Activated CD8-positive, alpha-beta T cell treated with anti-CD3 and anti-CD28 coated beads, Interleukin-2, amount 10 ng/mL, durations not matched to agents 7 days and 5 days (primary cell): ENCODE results near the gene NBR1. TPM values are rescaled to one million over a fixed set of nuclear protein-coding genes. Genes with fewer than 3 reads are reported as not detected.
"Not testable (repeated sequence)": the region's sequence is repeated elsewhere in the genome, so short reads cannot be mapped to it uniquely, and the experiment has no call there.

Experiments
- ATAC-seq: fragments of 150-1000 bp; cut with Tn5 transposase; one replicate; pipeline ENCODE4 v1.10.0; 2021; ENCODE audit warnings: moderate library complexity
- CTCF ChIA-PET: fragments of 350-600 bp; sonication (Branson Sonifier 250); formaldehyde crosslinking; loops from one replicate; lab custom pipeline; 2021; ENCODE audit warnings: antibody characterized with exemption; lab: Charles Lee
- POLR2A ChIA-PET: fragments of 350-600 bp; sonication (Branson Sonifier 250); formaldehyde crosslinking; loops from one replicate; lab custom pipeline; 2021; ENCODE audit warnings: antibody characterized with exemption; lab: Charles Lee
- DNase-seq: peaks from one replicate; pipeline ENCODE4 v3.0.0-alpha.2; 2020
- H3K27ac Mint-ChIP-seq: one replicate; pipeline ENCODE4 v1.8.0; 2021; ENCODE audit warnings: mild to moderate bottlenecking, mixed read lengths
- H3K27me3 Mint-ChIP-seq: one replicate; pipeline ENCODE4 v1.8.0; 2021; ENCODE audit warnings: low read depth, mixed read lengths
- H3K36me3 Mint-ChIP-seq: one replicate; pipeline ENCODE4 v1.8.0; 2021; ENCODE audit warnings: low read depth, mixed read lengths
- H3K4me1 Mint-ChIP-seq: one replicate; pipeline ENCODE4 v1.8.0; 2021; ENCODE audit warnings: low read depth, mixed read lengths
- H3K4me3 Mint-ChIP-seq: one replicate; pipeline ENCODE4 v1.8.0; 2021; ENCODE audit warnings: mild to moderate bottlenecking, mixed read lengths
- H3K9me3 Mint-ChIP-seq: one replicate; pipeline ENCODE4 v1.8.0; 2022; ENCODE audit warnings: mixed read lengths; ENCODE audit not compliant: insufficient read depth
- total RNA-seq, 2 experiments: library from RNA; stranded (reverse); gene quantifications; one replicate each; pipeline ENCODE4 v1.2.3, GENCODE V29; 2021

Gene NBR1
- total RNA-seq, 2 experiments from 2014 or later = 40.9 to 41.3 TPM

- ATAC-seq, H3K27me3 Mint-ChIP-seq, POLR2A ChIA-PET, H3K4me3 Mint-ChIP-seq, CTCF ChIA-PET, DNase-seq, H3K9me3 Mint-ChIP-seq: not testable (repeated sequence)
- peak overlapping the region; percentile 47 for H3K27ac Mint-ChIP-seq
- H3K36me3 Mint-ChIP-seq = peaks cover 27% of the 10 kb centered on the region
- H3K4me1 Mint-ChIP-seq = peaks cover 16% of the 10 kb centered on the region
These were observed 34.4 kb upstream of the NBR1 start for GRCh38 chr17:43136574-43136973.

DNA sequence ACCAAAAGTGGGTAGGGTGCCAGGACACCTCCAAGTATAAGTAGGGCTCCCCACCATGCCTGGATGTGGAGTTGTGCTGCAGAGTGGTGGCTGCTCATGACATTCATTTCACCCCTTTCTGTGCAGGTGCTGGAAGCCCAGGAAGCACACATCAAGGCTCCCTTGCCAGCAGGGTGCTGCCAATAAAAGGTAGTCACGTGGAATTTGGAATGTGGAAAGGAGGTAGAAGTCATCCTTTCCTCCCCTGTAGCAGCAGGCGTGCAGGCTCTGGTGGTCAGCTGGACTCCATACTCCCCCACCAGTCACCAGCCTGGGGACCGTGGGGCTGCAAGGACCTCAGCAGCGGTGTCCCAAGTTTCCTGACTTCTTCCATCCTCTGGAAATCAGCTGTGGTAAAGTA, 32.5 kb upstream of the NBR1 start:
- peaks cover 16% of the 10 kb centered on the region for H3K4me1 Mint-ChIP-seq
- CTCF ChIA-PET, POLR2A ChIA-PET: not testable (repeated sequence)

GRCh38 chr17:43140396-43141332, 30.4 kb upstream of the NBR1 start:
- peaks cover 13% of the 10 kb centered on the region for H3K4me1 Mint-ChIP-seq
- CTCF ChIA-PET = no interaction called here
- H3K9me3 Mint-ChIP-seq = no peaks in the 10 kb centered on the region
- peaks cover 9% of the 10 kb centered on the region for H3K36me3 Mint-ChIP-seq
- no peaks in the 10 kb centered on the region for H3K27me3 Mint-ChIP-seq
- DNase-seq (no peak), ATAC-seq (no peak)
- no peak overlapping the region for H3K27ac Mint-ChIP-seq
- POLR2A ChIA-PET = interaction anchor here (1.4 to 2.0 kb wide), 2 partner anchors 10 to 16 kb away, joined by 4 to 7 read pairs; partner anchors contain the start of gene BRCA1
- H3K4me3 Mint-ChIP-seq = no peak overlapping the region

More for the DNA sequence above, 32.5 kb upstream of the NBR1 start:
- H3K27ac Mint-ChIP-seq, H3K4me3 Mint-ChIP-seq, ATAC-seq, DNase-seq, H3K27me3 Mint-ChIP-seq, H3K9me3 Mint-ChIP-seq: not testable (repeated sequence)
- peaks cover 19% of the 10 kb centered on the region for H3K36me3 Mint-ChIP-seq

DNA sequence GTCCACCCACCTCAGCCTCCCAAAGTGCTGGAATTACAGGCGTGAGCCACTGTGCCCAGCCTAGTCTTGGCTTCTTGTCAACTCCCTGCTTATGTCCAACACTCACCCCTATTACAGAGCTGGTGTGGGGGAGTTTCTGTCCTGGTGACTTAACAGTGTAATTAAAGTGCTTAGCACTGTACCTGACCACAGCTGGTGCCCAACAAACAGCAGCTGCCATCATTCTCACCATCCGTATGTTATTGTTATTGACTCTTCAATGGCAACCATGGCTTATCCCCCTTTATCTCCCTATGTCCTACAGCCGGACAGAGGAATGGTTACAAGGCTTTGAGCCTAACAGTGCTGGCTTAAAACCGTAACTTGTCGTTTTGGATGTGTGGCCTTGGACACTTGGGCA, 28.9 kb upstream of the NBR1 start:
- no peak overlapping the region for H3K4me3 Mint-ChIP-seq
- no peaks in the 10 kb centered on the region for H3K27me3 Mint-ChIP-seq
- H3K4me1 Mint-ChIP-seq = no peaks in the 10 kb centered on the region
- POLR2A ChIA-PET = no interaction called here
- ATAC-seq (no peak), DNase-seq (no peak)
- no peak overlapping the region for H3K27ac Mint-ChIP-seq
- CTCF ChIA-PET = no interaction called here
- H3K9me3 Mint-ChIP-seq = no peaks in the 10 kb centered on the region
- H3K36me3 Mint-ChIP-seq = peaks cover 6% of the 10 kb centered on the region

- POLR2A ChIA-PET = no interaction called here
- H3K4me3 Mint-ChIP-seq = no peak overlapping the region
- H3K4me1 Mint-ChIP-seq = no peaks in the 10 kb centered on the region
- H3K36me3 Mint-ChIP-seq = peaks cover 7% of the 10 kb centered on the region
- CTCF ChIA-PET = no interaction called here
- H3K9me3 Mint-ChIP-seq = no peaks in the 10 kb centered on the region
- no peak overlapping the region for H3K27ac Mint-ChIP-seq
- ATAC-seq (no peak), DNase-seq (no peak)
- no peaks in the 10 kb centered on the region for H3K27me3 Mint-ChIP-seq
These were observed 27.8 kb upstream of the NBR1 start for GRCh38 chr17:43143201-43143600.

- CTCF ChIA-PET = no interaction called here
- H3K4me1 Mint-ChIP-seq = no peaks in the 10 kb centered on the region
- POLR2A ChIA-PET = no interaction called here
- no peak overlapping the region for H3K4me3 Mint-ChIP-seq
- no peaks in the 10 kb centered on the region for H3K9me3 Mint-ChIP-seq
- ATAC-seq (no peak), DNase-seq (no peak)
- H3K36me3 Mint-ChIP-seq = peaks cover 11% of the 10 kb centered on the region
- H3K27ac Mint-ChIP-seq = no peak overlapping the region
- no peaks in the 10 kb centered on the region for H3K27me3 Mint-ChIP-seq
These were observed 24.4 kb upstream of the NBR1 start for GRCh38 chr17:43146649-43147048.

GRCh38 chr17:43151880-43152456, 19.0 kb upstream of the NBR1 start:
- POLR2A ChIA-PET = interaction anchor here (1.2 kb wide), 1 partner anchor 164 kb away, joined by 3 read pairs; no protein-coding TSS in a partner anchor
- Mint-ChIP-seq H3K4me1 (no peaks in the 10 kb centered on the region), H3K4me3 (no peak overlapping the region), H3K36me3 (peaks cover 13% of the 10 kb centered on the region), H3K27ac (no peak overlapping the region), H3K9me3 (peaks cover 7% of the 10 kb centered on the region), H3K27me3 (no peaks in the 10 kb centered on the region)
- ATAC-seq = no peak
- CTCF ChIA-PET = no interaction called here
- DNase-seq = no peak

DNA sequence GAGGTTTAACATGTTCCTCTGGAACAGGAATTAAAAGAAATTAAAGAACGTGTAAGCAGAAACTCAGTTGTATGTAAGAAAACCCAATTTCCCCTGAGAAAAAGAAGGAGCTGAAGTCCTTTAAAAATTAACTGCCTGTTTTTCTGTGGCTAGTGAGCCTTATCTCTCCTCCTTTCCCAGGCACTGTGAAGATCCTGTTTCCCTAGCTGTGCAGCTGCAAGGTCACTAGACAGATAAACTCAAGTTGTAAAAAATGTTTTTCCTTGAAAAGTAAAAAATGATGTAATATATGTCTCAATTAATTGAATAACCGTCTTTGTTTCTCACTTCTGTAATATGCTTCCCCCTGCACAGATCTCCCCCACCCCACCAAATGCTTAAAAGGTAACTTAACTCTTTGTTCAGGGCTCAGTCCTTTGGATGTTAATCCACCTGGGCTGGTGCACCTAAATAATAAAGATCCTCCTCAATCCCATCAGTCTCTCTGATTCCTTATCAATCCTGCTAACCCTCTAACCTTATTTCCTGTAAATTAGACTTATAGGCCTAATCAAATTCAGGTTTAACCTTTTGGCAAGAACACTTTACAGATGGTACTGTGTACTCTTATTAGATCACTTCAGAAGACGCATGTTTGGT, 17.7 kb upstream of the NBR1 start:
- DNase-seq, H3K9me3 Mint-ChIP-seq, CTCF ChIA-PET, ATAC-seq, H3K4me3 Mint-ChIP-seq, H3K27ac Mint-ChIP-seq, H3K4me1 Mint-ChIP-seq, H3K27me3 Mint-ChIP-seq: not testable (repeated sequence)
- POLR2A ChIA-PET = interaction anchor here (1.2 kb wide), 1 partner anchor 162 kb away, joined by 3 read pairs; no protein-coding TSS in a partner anchor
- peaks cover 10% of the 10 kb centered on the region for H3K36me3 Mint-ChIP-seq

DNA sequence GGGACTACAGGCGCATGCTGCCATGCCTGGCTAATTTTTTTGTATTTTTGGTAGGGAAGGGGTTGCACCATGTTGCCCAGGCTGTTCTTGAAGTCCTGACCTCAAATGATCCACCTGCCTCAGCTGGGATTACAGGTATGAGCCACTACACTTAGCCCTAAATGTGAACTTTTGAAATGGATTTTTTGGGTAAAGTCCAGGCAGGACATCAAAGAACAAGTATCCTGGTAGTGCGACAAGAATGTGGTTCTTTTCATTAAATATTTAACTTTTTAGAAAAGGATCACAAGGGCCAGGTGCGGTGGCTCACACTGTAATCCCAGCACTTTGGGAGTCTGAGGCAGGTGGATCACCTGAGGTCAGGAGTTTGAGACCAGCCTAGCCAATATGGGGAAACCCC, 15.3 kb upstream of the NBR1 start:
- Mint-ChIP-seq H3K9me3 (peaks cover 7% of the 10 kb centered on the region), H3K27me3 (no peaks in the 10 kb centered on the region), H3K36me3 (peaks cover 11% of the 10 kb centered on the region), H3K4me3 (no peak overlapping the region), H3K4me1 (no peaks in the 10 kb centered on the region), H3K27ac (no peak overlapping the region)
- DNase-seq (no peak), ATAC-seq (no peak)
- POLR2A ChIA-PET = no interaction called here
- CTCF ChIA-PET = no interaction called here

GRCh38 chr17:43159232-43159631, 11.8 kb upstream of the NBR1 start:
- DNase-seq, H3K4me1 Mint-ChIP-seq, H3K4me3 Mint-ChIP-seq, POLR2A ChIA-PET, ATAC-seq, H3K9me3 Mint-ChIP-seq, CTCF ChIA-PET, H3K27ac Mint-ChIP-seq, H3K27me3 Mint-ChIP-seq, H3K36me3 Mint-ChIP-seq: not testable (repeated sequence)

- H3K9me3 Mint-ChIP-seq, CTCF ChIA-PET, ATAC-seq, H3K27ac Mint-ChIP-seq, H3K4me3 Mint-ChIP-seq, H3K4me1 Mint-ChIP-seq, H3K27me3 Mint-ChIP-seq, DNase-seq, H3K36me3 Mint-ChIP-seq, POLR2A ChIA-PET: not testable (repeated sequence)
These were observed 11.1 kb upstream of the NBR1 start for GRCh38 chr17:43159957-43160356.

- peak overlapping the region; percentile 39 for H3K27ac Mint-ChIP-seq
- H3K36me3 Mint-ChIP-seq, ATAC-seq, DNase-seq, H3K4me1 Mint-ChIP-seq, H3K4me3 Mint-ChIP-seq, H3K27me3 Mint-ChIP-seq, CTCF ChIA-PET, H3K9me3 Mint-ChIP-seq, POLR2A ChIA-PET: not testable (repeated sequence)
These were observed 5.0 kb upstream of the NBR1 start for GRCh38 chr17:43165971-43166370.
